ENCODE measurements around the gene ACVR2A. TPM values are rescaled to one million over a fixed set of nuclear protein-coding genes. Genes with fewer than 3 reads are reported as not detected.

The ACVR2A gene
- total and polyA plus RNA-seq, 12 donors = 4.7 to 28.1 (median 8.5) TPM

DNA sequence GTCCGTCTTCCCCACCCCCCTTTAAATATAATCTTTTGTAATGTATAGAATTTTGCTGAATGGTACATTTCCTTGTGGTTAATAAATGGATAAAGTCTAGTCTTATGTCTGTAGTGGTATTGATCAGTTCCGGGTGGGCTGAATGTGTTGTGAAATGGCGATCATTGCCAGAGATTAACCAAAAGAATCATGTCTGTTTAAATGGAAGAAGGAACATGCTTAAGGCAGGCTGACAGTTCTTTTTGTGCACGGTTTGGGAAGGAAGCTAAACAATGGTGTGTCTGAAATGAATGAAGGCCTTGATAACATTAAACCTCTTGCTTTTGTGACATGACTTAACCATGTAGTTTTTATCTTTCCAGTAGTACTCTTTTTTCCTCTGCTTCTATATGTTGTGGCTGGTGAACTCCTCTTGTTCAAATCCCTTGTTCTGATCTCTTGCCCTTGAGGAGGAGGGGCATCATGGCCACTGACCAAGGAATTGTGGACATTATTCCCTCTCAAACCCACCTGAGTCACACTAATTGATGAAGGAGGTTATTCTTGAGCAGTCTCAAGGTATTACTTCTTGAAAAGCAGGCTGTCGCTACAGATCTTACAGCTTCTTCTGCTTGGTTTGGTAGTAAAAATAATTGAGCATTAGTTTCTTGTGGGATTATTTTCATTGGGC lies 1.7 kb downstream of the ACVR2A start:
- no peak overlapping the region for H3K27ac ChIP-seq
- H3K9me3 ChIP-seq (replicated peaks in 1 of 3) = no peaks in the 10 kb centered on the region
- intact Hi-C loops (cut with DNase I) = loop anchor here in 1 of 2 donors (10.0 kb wide), 1 partner anchor 48 kb away; no protein-coding TSS in a partner anchor
- 34 to 45% (median 39%) methylated on average over 5 of the region's 5 CpGs for WGBS, 4 donors
- TF ChIP-seq POLR2A (IDR thresholded peaks at IDR 0.05) = no peak
- TF ChIP-seq, protein P1, sequence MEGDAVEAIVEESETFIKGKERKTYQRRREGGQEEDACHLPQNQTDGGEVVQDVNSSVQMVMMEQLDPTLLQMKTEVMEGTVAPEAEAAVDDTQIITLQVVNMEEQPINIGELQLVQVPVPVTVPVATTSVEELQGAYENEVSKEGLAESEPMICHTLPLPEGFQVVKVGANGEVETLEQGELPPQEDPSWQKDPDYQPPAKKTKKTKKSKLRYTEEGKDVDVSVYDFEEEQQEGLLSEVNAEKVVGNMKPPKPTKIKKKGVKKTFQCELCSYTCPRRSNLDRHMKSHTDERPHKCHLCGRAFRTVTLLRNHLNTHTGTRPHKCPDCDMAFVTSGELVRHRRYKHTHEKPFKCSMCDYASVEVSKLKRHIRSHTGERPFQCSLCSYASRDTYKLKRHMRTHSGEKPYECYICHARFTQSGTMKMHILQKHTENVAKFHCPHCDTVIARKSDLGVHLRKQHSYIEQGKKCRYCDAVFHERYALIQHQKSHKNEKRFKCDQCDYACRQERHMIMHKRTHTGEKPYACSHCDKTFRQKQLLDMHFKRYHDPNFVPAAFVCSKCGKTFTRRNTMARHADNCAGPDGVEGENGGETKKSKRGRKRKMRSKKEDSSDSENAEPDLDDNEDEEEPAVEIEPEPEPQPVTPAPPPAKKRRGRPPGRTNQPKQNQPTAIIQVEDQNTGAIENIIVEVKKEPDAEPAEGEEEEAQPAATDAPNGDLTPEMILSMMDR (IDR thresholded peaks at IDR 0.05) = no peak
- no peaks in the 10 kb centered on the region for H3K27me3 ChIP-seq
- DNase-seq = no peak
- no peaks in the 10 kb centered on the region for H3K36me3 ChIP-seq (replicated peaks in 1 of 2)
- H3K4me3 ChIP-seq = peak overlapping the region in 1 of 4 donors; percentile 93
- H3K4me1 ChIP-seq (replicated peaks in 1 of 2) = peaks cover 5 to 44% of the 10 kb centered on the region in 2 donors

DNA sequence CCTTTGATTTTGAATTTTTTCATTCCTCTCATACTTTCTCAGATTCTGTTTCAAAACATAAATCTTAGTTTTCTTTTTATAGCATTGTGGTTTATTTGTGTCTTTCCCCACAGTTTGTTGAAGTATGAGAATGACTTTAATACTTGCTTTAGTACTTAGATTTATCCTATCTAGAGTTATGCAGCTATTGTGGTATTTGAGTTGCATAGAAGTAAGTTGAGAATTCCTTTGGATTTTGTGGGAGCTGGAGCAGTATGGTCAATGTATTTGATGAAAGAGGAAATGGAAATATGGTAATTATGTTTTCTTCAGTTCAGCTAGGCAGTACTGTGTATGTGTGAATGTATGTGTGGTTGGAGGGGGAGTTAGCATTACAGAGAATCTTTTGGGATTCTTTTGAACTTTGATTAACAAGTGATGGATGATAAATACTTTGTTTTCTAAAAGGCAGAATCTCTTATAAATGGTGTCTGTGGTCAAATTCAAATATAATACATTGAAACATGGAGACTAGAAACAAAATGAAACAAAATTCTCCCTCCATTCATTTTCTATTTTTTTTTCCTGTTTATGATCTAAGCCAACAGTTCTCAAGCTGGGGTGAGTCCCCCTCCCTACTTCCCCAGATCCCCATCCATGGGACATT lies 3.0 kb downstream of the ACVR2A start:
- intact Hi-C loops (cut with DNase I) = loop anchor here in 1 of 2 donors (10.0 kb wide), 1 partner anchor 47 kb away; no protein-coding TSS in a partner anchor
- Histone ChIP-seq H3K9me3 (replicated peaks in 1 of 3) (no peaks in the 10 kb centered on the region), H3K27me3 (no peaks in the 10 kb centered on the region), H3K4me3 (no peak overlapping the region), H3K36me3 (replicated peaks in 1 of 2) (no peaks in the 10 kb centered on the region), H3K27ac (no peak overlapping the region), H3K4me1 (replicated peaks in 1 of 2) (peaks cover 5 to 49% of the 10 kb centered on the region in 2 donors)
- no peak for TF ChIP-seq POLR2A (IDR thresholded peaks at IDR 0.05)
- TF ChIP-seq, protein P1 (IDR thresholded peaks at IDR 0.05) = no peak
- no peak for DNase-seq

DNA sequence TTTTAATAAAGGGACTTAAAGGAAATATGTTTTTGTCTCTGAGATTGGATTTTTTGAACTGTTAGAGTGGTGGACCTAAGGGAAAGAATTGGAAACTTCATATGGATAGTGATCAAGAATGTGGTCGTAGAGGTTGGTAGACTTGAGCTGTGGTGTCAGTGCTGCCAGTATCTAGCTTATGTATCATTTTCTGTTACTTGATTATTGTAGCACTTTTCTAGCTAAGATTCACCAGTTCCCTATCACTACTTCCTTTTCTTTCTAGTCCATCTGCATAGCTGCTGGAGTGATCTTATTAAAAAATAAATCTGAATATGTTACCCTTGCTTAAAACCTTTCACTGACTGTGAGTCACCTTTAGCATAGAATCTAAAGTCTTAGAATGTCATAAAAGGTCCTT lies 6.0 kb downstream of the ACVR2A start:
- intact Hi-C loops (cut with DNase I) = no loop called here
- DNase-seq = no peak
- 78 to 93% (median 87%) methylated on average over 1 of the region's 1 CpG for WGBS, 4 donors
- H3K9me3 ChIP-seq (replicated peaks in 1 of 3) = no peaks in the 10 kb centered on the region
- TF ChIP-seq POLR2A (IDR thresholded peaks at IDR 0.05) = no peak
- TF ChIP-seq, protein P1 (IDR thresholded peaks at IDR 0.05) = no peak
- no peak overlapping the region for H3K4me3 ChIP-seq
- no peak overlapping the region for H3K27ac ChIP-seq
- H3K27me3 ChIP-seq = no peaks in the 10 kb centered on the region
- H3K36me3 ChIP-seq (replicated peaks in 1 of 2) = no peaks in the 10 kb centered on the region
- peaks cover 5 to 51% of the 10 kb centered on the region in 2 donors for H3K4me1 ChIP-seq (replicated peaks in 1 of 2)

DNA sequence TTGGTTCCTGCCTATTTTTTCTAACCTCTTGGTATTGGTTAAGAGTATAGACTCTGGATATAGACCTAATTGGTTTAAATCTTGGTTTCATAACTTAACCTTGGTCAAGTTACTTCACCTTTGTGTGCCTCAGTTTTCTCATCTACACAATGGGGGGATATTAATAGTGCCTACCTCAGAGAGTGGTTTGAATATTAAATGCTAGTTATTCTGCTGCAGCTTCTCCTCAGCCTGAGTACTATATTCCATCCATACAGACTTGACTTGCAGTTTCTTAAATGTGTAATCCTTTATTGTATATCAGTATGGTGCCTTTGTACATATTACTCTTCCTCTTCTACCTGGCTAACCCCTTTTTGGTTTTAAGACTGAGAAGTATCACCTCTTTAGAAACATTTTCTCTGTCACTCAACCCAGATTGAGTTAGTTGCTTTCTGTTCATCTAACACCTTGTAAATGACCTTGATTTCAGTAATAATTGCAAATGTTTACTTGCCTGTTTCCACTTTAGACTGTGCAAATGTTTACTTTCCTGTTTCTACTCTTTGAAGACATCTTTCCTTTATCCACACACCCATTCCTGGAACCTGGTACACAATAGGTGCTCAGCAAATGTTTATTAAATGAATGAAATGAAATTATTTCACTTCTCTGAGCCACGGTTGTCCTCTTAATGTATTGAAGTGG lies 6.6 kb downstream of the ACVR2A start:
- Histone ChIP-seq H3K27me3 (no peaks in the 10 kb centered on the region), H3K4me1 (replicated peaks in 1 of 2) (peaks cover 0 to 52% of the 10 kb centered on the region in 2 donors), H3K9me3 (replicated peaks in 1 of 3) (peaks cover 0 to 4% (median 0%) of the 10 kb centered on the region in 3 donors), H3K4me3 (no peak overlapping the region), H3K27ac (no peak overlapping the region), H3K36me3 (replicated peaks in 1 of 2) (no peaks in the 10 kb centered on the region)
- no peak for TF ChIP-seq POLR2A (IDR thresholded peaks at IDR 0.05)
- TF ChIP-seq, protein P1 (IDR thresholded peaks at IDR 0.05) = no peak
- no peak for DNase-seq
- intact Hi-C loops (cut with DNase I) = no loop called here
- WGBS, 4 donors = 82 to 91% (median 90%) methylated on average over 1 of the region's 1 CpG
